Measurements from ENCODE around the gene HENMT1.

GRCh38 chr1:108657356-108658080 lies 3.4 kb downstream of the HENMT1 start:
- TF ChIP-seq CTCF (IDR thresholded peaks at IDR 0.05) (no peak), POLR2A (IDR thresholded peaks at IDR 0.05) (no peak)

Measured in vagina (tissue), 2 donors.